HG02852 (cell line): ENCODE measurements around the gene CSNK1A1.
A peak's percentile ranks its signal among the peaks of the same experiment; 100 is the strongest.
"Not testable (repeated sequence)": the region's sequence is repeated elsewhere in the genome, so short reads cannot be mapped to it uniquely, and the experiment has no call there.

Source experiments
- ATAC-seq: cut with Tn5 transposase; IDR thresholded peaks from one replicate; pipeline ENCODE4 v1.9.1; 2021; ENCODE audit warnings: mild to moderate bottlenecking, moderate library complexity; ENCODE audit not compliant: unreplicated experiment

The CSNK1A1 gene

GRCh38 chr5:149551227-149552037 lies at the start of gene CSNK1A1:
Gene CSNK1A1 (minus strand): TSS chr5:149551439. CDS start chr5:149550964, 475 bp downstream.
- ATAC-seq: peak; percentile 88

GRCh38 chr5:149600932-149601331 lies 49.7 kb upstream of the CSNK1A1 start:
- ATAC-seq: no peak

GRCh38 chr5:149599375-149599774 lies 48.1 kb upstream of the CSNK1A1 start:
- ATAC-seq: no peak

DNA sequence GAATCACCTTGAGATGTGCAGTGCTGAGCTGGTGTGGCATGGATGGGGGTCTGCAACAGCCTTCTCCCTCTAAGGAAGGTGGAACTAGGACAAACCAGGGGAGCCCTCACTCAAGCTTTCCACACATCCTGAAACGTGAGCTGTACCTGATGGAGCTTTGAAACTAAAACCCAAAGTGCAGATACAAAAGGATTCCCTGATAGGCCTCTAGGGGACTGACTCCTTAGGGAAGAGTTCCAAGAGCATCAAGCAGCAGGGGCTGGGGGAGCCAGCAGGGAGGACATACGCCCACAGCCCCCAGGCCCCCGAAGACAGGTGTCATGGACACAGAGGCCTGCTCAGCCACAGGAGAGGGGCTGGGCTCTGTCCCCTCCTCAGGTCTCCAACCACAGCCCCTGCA lies 47.7 kb upstream of the CSNK1A1 start:
- ATAC-seq: no peak

- ATAC-seq: not testable (repeated sequence)
These were observed 47.0 kb upstream of the CSNK1A1 start for GRCh38 chr5:149598234-149598633.

- ATAC-seq: no peak
These were observed 46.4 kb upstream of the CSNK1A1 start for GRCh38 chr5:149597618-149598017.

DNA sequence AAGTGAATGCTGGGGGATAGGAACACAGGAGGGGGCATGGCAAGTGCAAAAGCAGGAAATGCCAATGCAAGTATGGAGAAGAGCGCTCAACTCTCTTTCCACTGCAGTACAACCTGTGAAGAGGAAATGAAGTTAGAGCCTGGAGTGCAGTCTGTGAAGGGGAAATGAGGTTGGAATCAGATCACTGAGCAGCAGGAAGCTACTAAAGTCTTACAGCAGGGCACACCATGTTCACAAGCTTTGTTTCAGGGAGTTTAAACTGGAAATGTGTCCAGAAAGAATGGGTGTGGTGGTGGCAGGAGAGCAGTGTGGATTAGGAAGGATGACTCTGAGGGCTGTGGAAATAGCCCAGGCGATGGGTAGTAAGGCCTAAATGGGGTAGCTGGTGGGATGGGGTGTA lies 45.5 kb upstream of the CSNK1A1 start:
- ATAC-seq: no peak

GRCh38 chr5:149595105-149595504 lies 43.9 kb upstream of the CSNK1A1 start:
- not testable (repeated sequence) for ATAC-seq

GRCh38 chr5:149594206-149594895 lies 43.1 kb upstream of the CSNK1A1 start:
- no peak for ATAC-seq

DNA sequence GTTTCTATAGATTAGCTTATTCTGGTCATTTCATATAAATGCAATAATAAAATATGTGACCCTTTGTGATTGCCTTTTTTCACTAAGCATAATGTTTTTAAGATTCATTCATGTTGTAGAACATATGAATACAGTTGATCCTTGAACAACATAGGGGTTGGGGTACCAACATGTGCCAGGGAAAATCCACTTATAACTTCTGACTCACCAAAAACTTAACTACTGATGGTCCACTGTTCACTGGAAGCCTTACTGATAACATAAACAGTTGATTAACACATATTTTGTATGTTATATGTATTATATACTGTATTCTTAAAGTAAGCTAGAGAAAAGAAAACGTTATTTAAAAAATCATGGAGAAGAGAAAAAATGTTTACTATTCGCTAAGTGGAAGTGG lies 42.1 kb upstream of the CSNK1A1 start:
- no peak for ATAC-seq

DNA sequence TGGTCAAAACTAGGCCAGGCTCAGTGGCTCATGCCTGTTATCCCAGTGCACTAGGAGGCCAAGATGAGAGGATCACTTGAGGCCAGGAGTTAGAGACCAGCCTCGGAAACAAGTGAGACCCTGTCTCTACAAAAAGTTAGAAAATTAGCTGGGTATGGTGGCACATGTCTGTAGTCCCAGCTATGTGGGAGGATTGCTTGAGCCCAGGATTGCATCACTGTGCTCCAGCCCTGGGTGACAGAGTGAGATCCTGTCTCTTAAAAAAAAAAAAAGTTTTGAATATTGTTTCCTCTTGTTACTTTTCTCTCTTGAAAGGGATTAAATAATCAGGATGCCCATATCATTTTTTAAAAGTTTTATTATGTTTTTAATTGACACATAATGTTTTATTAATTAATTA lies 37.7 kb upstream of the CSNK1A1 start:
- no peak for ATAC-seq

DNA sequence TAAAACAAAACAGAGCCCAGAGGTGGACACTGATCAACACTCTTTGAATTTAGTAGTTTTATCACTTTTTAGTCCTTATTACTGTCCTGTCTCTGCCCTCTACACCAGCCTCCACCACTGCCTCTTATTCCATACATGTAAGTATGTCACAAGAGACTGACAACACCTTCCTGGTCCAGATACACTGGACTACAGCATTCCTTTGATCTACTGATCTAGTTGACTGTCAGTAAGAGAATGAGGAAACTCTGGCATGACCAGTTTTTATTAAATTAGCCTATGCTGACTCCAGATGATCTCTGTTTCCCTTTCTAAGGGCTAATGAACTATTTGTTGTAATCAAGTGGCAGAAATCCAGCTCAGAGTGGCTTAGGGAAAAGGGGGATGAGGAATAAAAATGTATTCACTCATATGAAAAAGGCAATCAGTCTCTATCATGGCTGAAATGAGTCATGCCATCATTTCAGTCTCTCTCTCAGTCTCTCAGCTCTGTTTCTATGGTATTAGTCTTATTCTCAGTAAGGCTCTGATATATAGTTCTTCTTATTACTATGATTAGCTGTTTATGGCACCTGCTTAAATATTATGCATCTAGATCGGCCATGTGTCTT lies 35.6 kb upstream of the CSNK1A1 start:
- ATAC-seq: no peak

DNA sequence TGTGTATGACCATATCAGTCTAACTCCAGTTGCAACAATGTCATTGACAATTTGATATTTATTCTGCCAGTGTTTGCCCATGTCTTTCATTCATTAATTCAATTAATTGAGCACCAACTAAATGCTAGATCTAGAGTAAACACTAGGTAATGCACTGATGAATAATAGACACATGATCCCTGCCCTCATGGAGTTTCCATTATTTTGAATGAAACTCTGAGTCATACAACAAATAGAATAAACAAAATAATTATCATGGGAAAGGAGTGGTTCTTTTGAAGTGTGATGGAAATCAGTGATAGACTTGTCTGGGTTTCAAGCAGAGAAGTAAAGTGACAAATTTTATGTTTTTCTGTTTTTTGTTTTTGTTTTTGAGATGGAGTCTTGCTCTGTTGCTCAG lies 34.7 kb upstream of the CSNK1A1 start:
- ATAC-seq: no peak

- no peak for ATAC-seq
These were observed 32.9 kb upstream of the CSNK1A1 start for GRCh38 chr5:149584121-149584520.

GRCh38 chr5:149583394-149583793 lies 32.2 kb upstream of the CSNK1A1 start:
- no peak for ATAC-seq

DNA sequence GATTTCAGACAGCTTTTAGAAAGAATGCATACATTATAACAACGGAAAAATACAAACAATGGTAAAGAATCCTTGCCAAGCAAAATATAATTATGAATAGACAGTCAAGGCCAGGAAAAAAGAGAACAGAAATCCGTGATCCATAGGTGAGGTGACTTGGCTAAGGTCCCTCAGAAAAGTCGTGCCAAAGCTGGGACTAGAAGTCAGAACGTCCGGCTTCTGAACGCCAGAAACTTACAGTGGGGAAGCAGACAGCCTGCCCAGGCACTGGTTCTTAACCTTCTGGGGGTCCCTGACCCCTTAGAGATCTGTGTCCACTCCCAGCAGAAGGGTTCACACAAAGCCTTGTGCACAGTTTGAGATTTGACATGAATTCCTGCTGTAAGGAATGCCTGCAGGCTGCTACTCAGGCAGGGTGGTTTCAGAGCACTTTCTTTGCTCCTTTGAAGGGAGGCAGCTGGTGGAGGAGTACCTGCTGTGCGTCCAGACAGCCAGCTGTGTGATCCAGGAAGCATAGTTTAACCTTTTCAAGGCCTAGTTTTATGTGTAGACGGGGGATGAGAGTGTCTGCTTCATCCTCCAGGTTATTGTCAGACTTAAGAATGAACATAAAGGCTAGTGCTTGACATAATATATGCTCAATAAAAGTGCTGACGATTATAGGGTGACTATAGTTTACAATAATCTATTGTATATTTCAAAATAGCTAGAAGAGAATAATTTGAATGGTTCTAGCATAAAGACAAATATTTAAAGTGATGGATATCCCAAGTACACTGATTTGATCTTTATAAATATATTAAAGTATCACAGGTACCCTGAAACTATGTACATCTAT lies 30.9 kb upstream of the CSNK1A1 start:
- no peak for ATAC-seq

DNA sequence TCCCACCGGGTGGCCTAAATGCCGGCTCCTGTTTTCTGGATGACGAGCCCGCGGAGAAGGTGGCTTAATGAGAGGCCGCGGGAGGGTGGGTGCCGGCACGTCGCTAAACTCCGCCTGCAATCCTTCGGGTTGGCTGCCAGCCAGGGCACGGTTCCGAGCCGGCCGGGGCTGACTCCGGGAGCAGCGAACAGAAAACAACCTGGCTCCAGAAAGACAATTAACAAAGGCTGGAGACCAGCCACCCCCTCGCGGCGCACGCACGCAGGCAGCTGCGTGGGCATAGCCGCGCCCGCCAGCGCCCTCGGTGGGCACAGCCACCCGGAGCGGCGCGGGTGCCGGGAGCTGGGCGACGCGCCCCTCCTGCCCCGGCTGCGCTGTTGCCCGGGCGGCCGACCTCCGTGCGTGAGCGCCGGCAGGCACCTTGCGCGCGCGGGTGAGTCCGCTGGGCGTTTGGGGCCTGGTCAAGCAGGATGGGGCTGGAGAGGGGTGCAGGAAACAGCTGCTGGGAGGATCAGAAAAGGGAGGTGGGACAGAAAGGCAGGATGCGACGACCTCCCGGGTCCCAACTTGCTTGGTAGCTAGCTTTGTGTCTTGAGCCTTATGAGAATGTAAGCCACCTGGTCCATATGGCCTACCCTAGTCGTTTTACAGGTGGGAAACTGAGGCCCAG lies 30.1 kb upstream of the CSNK1A1 start, which contains the start of gene ARHGEF37:
TSS of gene ARHGEF37 (plus strand) at position 307 of the 670 bp plus-strand sequence. CDS start 16,272 bp downstream, outside the sequence.
- ATAC-seq: no peak

GRCh38 chr5:149580808-149581191 lies 29.6 kb upstream of the CSNK1A1 start:
- ATAC-seq: no peak

DNA sequence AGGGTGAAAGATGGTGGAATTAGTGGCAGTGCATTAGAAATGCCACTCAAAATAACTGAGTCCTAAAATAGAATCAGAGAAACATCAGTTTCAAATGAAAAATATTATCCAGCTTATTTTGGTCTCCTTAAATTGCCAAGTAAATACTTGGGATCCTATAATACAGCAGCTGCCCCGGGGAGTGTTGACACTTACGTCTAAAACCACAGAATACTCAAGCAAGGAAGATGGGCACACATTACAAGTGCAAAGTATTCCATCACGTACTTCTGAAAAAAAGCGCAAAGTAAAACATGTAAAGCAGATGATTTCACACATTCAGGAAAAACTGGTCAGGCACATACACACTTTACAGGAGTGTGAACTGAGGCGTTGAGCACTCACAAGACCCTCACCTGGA lies 27.7 kb upstream of the CSNK1A1 start:
- ATAC-seq: no peak

DNA sequence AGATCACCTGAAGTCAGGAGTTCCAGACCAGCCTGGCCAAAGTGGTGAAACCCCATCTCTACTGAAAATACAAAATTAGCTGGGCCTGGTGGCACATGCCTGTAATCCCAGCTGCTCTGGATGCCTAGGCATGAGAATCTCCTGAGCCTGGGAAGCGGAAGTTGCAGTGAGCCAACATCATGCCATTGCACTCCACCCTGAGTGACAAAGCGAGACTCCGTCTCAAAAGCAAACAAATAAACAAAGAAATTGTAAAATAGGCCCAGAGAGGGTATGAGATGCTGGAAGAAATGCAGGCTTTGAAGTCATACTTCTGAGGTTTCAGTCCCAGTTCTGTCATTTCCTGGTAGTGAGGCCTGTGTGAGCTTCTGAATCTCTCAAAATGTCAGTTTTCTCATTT lies 24.8 kb upstream of the CSNK1A1 start:
- peak; percentile 55 for ATAC-seq
